PC-3 (cell line): ENCODE data around the gene CDH12. TPM values are rescaled to one million over a fixed set of nuclear protein-coding genes. Genes with fewer than 3 reads are reported as not detected.

Experiments used
- ATAC-seq: fragments of 200-7000 bp; cut with Tn5 transposase; 2 replicates; pipeline ENCODE4 v1.9.1; 2020; ENCODE audit warnings: mild to moderate bottlenecking, moderate library complexity
- BruUV-seq: library from RNA; stranded (reverse); fragments of 400-500 nt; replicated peaks from 2 replicates; lab custom pipeline; 2021; lab: Mats Ljungman, UMichigan
- CTCF ChIA-PET: fragments of 300-600 bp; sonication (Branson Sonifier 250); formaldehyde crosslinking; loops from one replicate; lab custom pipeline; 2022; ENCODE audit warnings: antibody characterized with exemption; lab: Charles Lee
- POLR2A ChIA-PET: fragments of 300-600 bp; sonication (Branson Sonifier 250); formaldehyde crosslinking; loops from one replicate; lab custom pipeline; 2022; ENCODE audit warnings: antibody characterized with exemption; ENCODE audit not compliant: unreplicated experiment; lab: Charles Lee
- DNase-seq: peaks from one replicate; pipeline ENCODE4 v3.0.0-alpha.2; 2015
- H2AFZ ChIP-seq: fragments of 300-600 bp; sonication (generic); 2 replicates; pipeline ENCODE4 v1.6.0; 2016; ENCODE audit warnings: antibody characterized with exemption, low read length
- H3F3A ChIP-seq: fragments of 300-600 bp; sonication (generic); one replicate; pipeline ENCODE4 v1.6.0; 2017; ENCODE audit warnings: antibody characterized with exemption, low read length, control low read depth, mild to moderate bottlenecking; ENCODE audit not compliant: unreplicated experiment
- H3K27ac ChIP-seq: fragments of 300-600 bp; sonication (generic); 2 replicates; pipeline ENCODE4 v1.5.1; 2016; ENCODE audit warnings: mild to moderate bottlenecking, low read length
- H3K27me3 ChIP-seq: fragments of 300-600 bp; sonication (generic); 2 replicates; pipeline ENCODE4 v1.6.1; 2016; ENCODE audit warnings: low read length, mixed read lengths
- H3K36me3 ChIP-seq: fragments of 300-600 bp; sonication (generic); 2 replicates; pipeline ENCODE4 v1.6.1; 2016; ENCODE audit warnings: low read depth, mixed run types, low read length, mixed read lengths
- H3K4me1 ChIP-seq: fragments of 300-600 bp; sonication (generic); 2 replicates; pipeline ENCODE4 v1.5.1; 2016; ENCODE audit warnings: low read length; ENCODE audit not compliant: insufficient read depth
- H3K4me2 ChIP-seq: fragments of 300-600 bp; sonication (generic); 2 replicates; pipeline ENCODE4 v1.6.0; 2016; ENCODE audit warnings: low read length
- H3K4me3 ChIP-seq: fragments of 300-600 bp; sonication (generic); 2 replicates; pipeline ENCODE4 v1.5.1; 2016; ENCODE audit warnings: mild to moderate bottlenecking, low read length, mixed read lengths
- H3K79me2 ChIP-seq: fragments of 300-600 bp; sonication (generic); 2 replicates; pipeline ENCODE4 v1.6.1; 2017; ENCODE audit warnings: low read length, mixed read lengths
- H3K9ac ChIP-seq: fragments of 300-600 bp; sonication (generic); 2 replicates; pipeline ENCODE4 v1.6.0; 2016; ENCODE audit warnings: mild to moderate bottlenecking, low read length
- H3K9me2 ChIP-seq: fragments of 300-600 bp; sonication (generic); replicated peaks from 2 replicates; pipeline ENCODE4 v1.6.1; 2016; ENCODE audit warnings: mixed run types, low read length, mixed read lengths
- H3K9me3 ChIP-seq: fragments of 300-600 bp; sonication (generic); 2 replicates; pipeline ENCODE4 v1.6.1; 2016; ENCODE audit warnings: low read length, mixed read lengths
- H4K20me1 ChIP-seq: fragments of 300-600 bp; sonication (generic); 2 replicates; pipeline ENCODE4 v1.6.1; 2016; ENCODE audit warnings: low read length, mixed read lengths
- CTCF ChIP-seq: fragments of 300-600 bp; sonication (generic); conservative IDR thresholded peaks from 2 replicates; pipeline ENCODE4 v1.5.1; 2017; ENCODE audit warnings: antibody characterized with exemption, low read depth, mild to moderate bottlenecking, low read length
- EZH2 ChIP-seq: fragments of 300-600 bp; sonication (generic); IDR thresholded peaks from one replicate; pipeline ENCODE4 v1.6.1; 2017; ENCODE audit warnings: antibody characterized with exemption, mild to moderate bottlenecking, low read length; ENCODE audit not compliant: unreplicated experiment
- EZH2phosphoT487 ChIP-seq: fragments of 300-600 bp; sonication (generic); IDR thresholded peaks from 2 replicates; pipeline ENCODE4 v1.6.1; 2018; ENCODE audit warnings: mild to moderate bottlenecking, antibody characterized with exemption, low read length, borderline replicate concordance
- intact Hi-C: fragments of 100-400 bp; cut with micrococcal nuclease; formaldehyde crosslinking; loops from 2 replicates; pipeline ENCODE4 v1.9.0; 2023
- total RNA-seq: library from RNA; depleted of rRNA; stranded (reverse); fragments of >200 nt; gene quantifications from 2 replicates; pipeline ENCODE4 v1.2.3, GENCODE V29; 2014

CDH12 gene
- total RNA-seq, 1 experiment from 2014 or later: 0.44 TPM

GRCh38 chr5:22372826-22373660, 480.1 kb downstream of the CDH12 start:
- Histone ChIP-seq H3K9me2 (no peaks in the 10 kb centered on the region), H3K36me3 (no peaks in the 10 kb centered on the region), H3K4me2 (no peak overlapping the region), H3K4me1 (peaks cover 3% of the 10 kb centered on the region; the same call in 1 of the 2 replicates), H3K9ac (no peak overlapping the region), H4K20me1 (no peaks in the 10 kb centered on the region), H3K4me3 (no peak overlapping the region), H3K27me3 (no peaks in the 10 kb centered on the region), H2AFZ (no peak overlapping the region), H3K27ac (no peak overlapping the region), H3K9me3 (no peaks in the 10 kb centered on the region), H3K79me2 (no peaks in the 10 kb centered on the region), H3F3A (no peaks in the 10 kb centered on the region)
- no peak for TF ChIP-seq CTCF
- no peak for TF ChIP-seq EZH2
- no peak for TF ChIP-seq EZH2phosphoT487
- ChIA-PET POLR2A (no interaction called here), CTCF (no interaction called here)
- DNase-seq (no peak), ATAC-seq (no peak)
- BruUV-seq: no TSS peak
- intact Hi-C loops: no loop called here

GRCh38 chr5:22372376-22372775, 480.8 kb downstream of the CDH12 start:
- ATAC-seq: peak; percentile 88
- Histone ChIP-seq H3K27ac (no peak overlapping the region), H3K4me2 (no peak overlapping the region)

More at GRCh38 chr5:22372376-22372775, 480.8 kb downstream of the CDH12 start:
- CTCF ChIA-PET: no interaction called here
- H3F3A ChIP-seq: no peaks in the 10 kb centered on the region
- POLR2A ChIA-PET: no interaction called here
- no peaks in the 10 kb centered on the region for H3K79me2 ChIP-seq
- H4K20me1 ChIP-seq: no peaks in the 10 kb centered on the region
- intact Hi-C loops: no loop called here
- H3K4me1 ChIP-seq: peaks cover 3% of the 10 kb centered on the region; the same call in 1 of the 2 replicates
- no peak overlapping the region for H2AFZ ChIP-seq
- H3K27me3 ChIP-seq: no peaks in the 10 kb centered on the region
- TF ChIP-seq CTCF (no peak), EZH2phosphoT487 (no peak)
- H3K9ac ChIP-seq: no peak overlapping the region
- H3K9me2 ChIP-seq: no peaks in the 10 kb centered on the region
- DNase-seq: peak; percentile 25
- H3K4me3 ChIP-seq: no peak overlapping the region
- BruUV-seq: no TSS peak
- no peaks in the 10 kb centered on the region for H3K9me3 ChIP-seq
- no peaks in the 10 kb centered on the region for H3K36me3 ChIP-seq
